ENCODE results near the gene NCS1. TPM values are rescaled to one million over a fixed set of nuclear protein-coding genes. Genes with fewer than 3 reads are reported as not detected.
A peak's percentile ranks its signal among the peaks of the same experiment; 100 is the strongest.

NCS1 gene
- total and polyA plus RNA-seq, 2 of the 8 experiments (the other 6 are each of a cell fraction or from before 2014, with no cell fraction given) = 34.7 to 47.6 TPM

DNA sequence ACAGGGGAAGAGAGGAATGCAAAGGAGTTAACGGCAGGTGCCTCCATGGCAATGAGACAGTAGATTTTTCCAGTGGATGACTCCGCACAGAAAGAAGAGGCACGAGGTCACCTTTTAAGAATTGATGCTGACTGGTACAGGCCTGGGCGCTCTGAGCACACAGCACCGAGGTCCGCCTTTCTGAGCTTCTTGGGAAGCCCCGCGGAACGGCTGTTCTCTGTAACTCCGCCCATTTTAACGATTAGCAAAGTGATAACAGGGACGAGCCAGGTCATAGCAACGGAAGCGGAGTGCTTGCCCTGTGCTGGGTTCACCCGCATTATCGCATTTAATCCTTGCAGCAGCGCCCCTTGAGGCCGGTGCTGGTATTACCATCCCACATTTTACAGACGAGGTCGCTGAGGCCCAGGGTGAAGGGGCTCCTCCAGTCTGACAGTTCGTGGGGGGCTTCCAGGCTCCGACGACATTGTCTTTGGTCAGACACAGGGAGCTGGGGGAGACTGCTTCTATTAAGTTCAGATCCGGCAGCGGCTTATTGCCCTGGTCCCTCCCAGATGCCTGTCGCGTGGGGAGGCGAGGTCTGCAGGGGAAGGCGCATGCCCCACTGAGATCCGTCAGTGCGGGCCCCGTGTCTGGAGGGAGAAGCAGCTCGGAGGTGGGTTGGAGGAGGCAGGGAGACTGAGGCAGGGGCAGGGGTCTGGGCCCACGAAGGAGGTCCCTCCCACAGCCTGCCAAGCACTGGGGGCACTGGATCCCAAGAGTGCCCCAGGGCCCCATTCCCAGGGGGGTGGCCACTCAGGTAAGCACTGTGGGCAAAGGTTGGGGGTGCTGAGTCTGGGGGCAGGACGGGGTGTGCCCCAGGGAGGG is 71.0 kb downstream of the NCS1 start:
- no peak overlapping the region for H3K14ac ChIP-seq (ENCODE audit: insufficient read length)
- no peak overlapping the region for H3K27ac ChIP-seq (ENCODE audit: low read depth, low read length)
- H3K9ac ChIP-seq (replicated peaks in 1 of 4; ENCODE audit: extremely low read depth in 1 of 4, low read depth in 3 of 4, low read length in 3 of 4) = no peak overlapping the region; a peak in 1 of 7 replicates
- H3K4me2 ChIP-seq (ENCODE audit: insufficient read depth in 1 of 2, low read depth in 2 of 2, low read length in 2 of 2) = peak overlapping the region; percentile 1 to 59; a peak in 2 of 4 replicates
- no peaks in the 10 kb centered on the region for H3K79me2 ChIP-seq (ENCODE audit: control insufficient read depth in 1 of 2, insufficient read depth in 2 of 2, low read length in 2 of 2)
- no peaks in the 10 kb centered on the region for H4K20me1 ChIP-seq (replicated peaks in 1 of 2; ENCODE audit: control insufficient read depth in 1 of 2, insufficient read depth in 2 of 2, low read length in 2 of 2)
- FAIRE-seq (peak; percentile 57), DNase-seq (ENCODE audit: low read depth in 1 of 2, low spot score in 2 of 2) (peak in 1 of 2 experiments; percentile 98)
- H2BK20ac ChIP-seq (ENCODE audit: low read length) = peak overlapping the region; percentile 27; the same call in 1 of the 2 replicates
- H4K91ac ChIP-seq (replicated peaks; ENCODE audit: insufficient read length, low read length) = no peak overlapping the region
- no peak overlapping the region for H2BK5ac ChIP-seq (ENCODE audit: low read depth, low read length)
- no peak overlapping the region; the same call in 1 of the 2 replicates for H4K8ac ChIP-seq (ENCODE audit: extremely low read depth, insufficient read depth, low read length)
- no peaks in the 10 kb centered on the region for H3K36me3 ChIP-seq (ENCODE audit: control insufficient read depth in 2 of 4, insufficient read depth in 4 of 4, low read length in 3 of 4)
- H3K9me3 ChIP-seq (ENCODE audit: insufficient read depth in 2 of 2, low read depth in 1 of 2, low read length in 1 of 2) = no peaks in the 10 kb centered on the region
- POLR2A ChIA-PET (ENCODE audit: partially characterized antibody) = no interaction called here
- H2BK15ac ChIP-seq (ENCODE audit: low read length) = peak overlapping the region; percentile 50; the same call in 1 of the 2 replicates
- CTCF ChIA-PET (ENCODE audit: partially characterized antibody) = interaction anchor here (0.6 to 10.0 kb wide), 57 partner anchors 9 to 1416 kb away, joined by 3 to 63 read pairs (median 4); no protein-coding TSS in a partner anchor
- WGBS, 2 experiments (ENCODE audit: extremely low coverage in 1 of 2, insufficient coverage in 1 of 2, insufficient read length in 1 of 2, insufficient replicate concordance in 2 of 2, low coverage in 1 of 2, low lambda C conversion rate in 2 of 2, missing lambda C conversion rate in 1 of 2) = 34% methylated on average over 33 of the region's 35 CpGs; no CpG with 5 or more reads in 1 of the 2 experiments
- 0 out of 2 replicates have a peak overlapping the region, but pooled peaks have one; percentile 10 for H2BK12ac ChIP-seq (ENCODE audit: low read depth, low read length)
- H3K4me3 ChIP-seq (ENCODE audit: extremely low read depth in 1 of 4, insufficient read depth in 2 of 4, low read depth in 3 of 4, low read length in 4 of 4) = peak overlapping the region in 1 of 4 experiments; percentile 27; a peak in 3 of 8 replicates
- no peak overlapping the region for H4K5ac ChIP-seq (ENCODE audit: insufficient read length, low read depth, low read length)
- H3K18ac ChIP-seq (ENCODE audit: extremely low read depth, low read length) = no peak overlapping the region
- no peak overlapping the region for H2BK120ac ChIP-seq (replicated peaks; ENCODE audit: low read depth, low read length)
- no peak overlapping the region for H3K4ac ChIP-seq (replicated peaks; ENCODE audit: insufficient read length, low read depth, low read length)
- H3K79me1 ChIP-seq (ENCODE audit: low read depth, low read length) = no peaks in the 10 kb centered on the region
- H3K56ac ChIP-seq (replicated peaks; ENCODE audit: insufficient read length, low read depth, low read length) = no peak overlapping the region
- H3K27me3 ChIP-seq (replicated peaks in 1 of 4; ENCODE audit: control insufficient read depth in 3 of 4, extremely low read depth in 1 of 4, insufficient read depth in 3 of 4, low read length in 3 of 4) = peaks cover 0 to 4% (median 0%) of the 10 kb centered on the region in 4 experiments; a peak in 2 of 7 replicates
- peak overlapping the region; percentile 100 for H2AFZ ChIP-seq (ENCODE audit: low read length)
- no peaks in the 10 kb centered on the region; the same call in 1 of the 2 replicates for H3K23me2 ChIP-seq (ENCODE audit: low read depth, low read length)
- peaks cover 0 to 9% (median 3%) of the 10 kb centered on the region in 4 experiments; a peak in 4 of 7 replicates for H3K4me1 ChIP-seq (replicated peaks in 1 of 4; ENCODE audit: control insufficient read depth in 3 of 4, insufficient read depth in 4 of 4, low read length in 3 of 4)
- no peak overlapping the region for H2AK5ac ChIP-seq (ENCODE audit: low read depth, low read length)
- no peak overlapping the region for H3K23ac ChIP-seq (ENCODE audit: insufficient read length)
- peak; percentile 62 to 75 for TF ChIP-seq RAD21 (IDR thresholded peaks at IDR 0.05 in 1 of 2, conservative IDR thresholded peaks at IDR 0.05 in 1 of 2; ENCODE audit: low read depth in 2 of 2, low read length in 2 of 2)
- TF ChIP-seq, protein P1, sequence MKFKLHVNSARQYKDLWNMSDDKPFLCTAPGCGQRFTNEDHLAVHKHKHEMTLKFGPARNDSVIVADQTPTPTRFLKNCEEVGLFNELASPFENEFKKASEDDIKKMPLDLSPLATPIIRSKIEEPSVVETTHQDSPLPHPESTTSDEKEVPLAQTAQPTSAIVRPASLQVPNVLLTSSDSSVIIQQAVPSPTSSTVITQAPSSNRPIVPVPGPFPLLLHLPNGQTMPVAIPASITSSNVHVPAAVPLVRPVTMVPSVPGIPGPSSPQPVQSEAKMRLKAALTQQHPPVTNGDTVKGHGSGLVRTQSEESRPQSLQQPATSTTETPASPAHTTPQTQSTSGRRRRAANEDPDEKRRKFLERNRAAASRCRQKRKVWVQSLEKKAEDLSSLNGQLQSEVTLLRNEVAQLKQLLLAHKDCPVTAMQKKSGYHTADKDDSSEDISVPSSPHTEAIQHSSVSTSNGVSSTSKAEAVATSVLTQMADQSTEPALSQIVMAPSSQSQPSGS (IDR thresholded peaks at IDR 0.05; ENCODE audit: low read length) = 0 out of 2 replicates have a peak, but pooled peaks have one; percentile 58
- peak; percentile 26 for TF ChIP-seq ASH2L (IDR thresholded peaks at IDR 0.05; ENCODE audit: low read length)
- no peak for TF ChIP-seq TBP (IDR thresholded peaks at IDR 0.05; ENCODE audit: low read depth, low read length)
- TF ChIP-seq BRCA1 (IDR thresholded peaks at IDR 0.05; ENCODE audit: low read depth, low read length) = no peak
- TF ChIP-seq RFX5 (IDR thresholded peaks at IDR 0.05; ENCODE audit: borderline replicate concordance, low read depth, low read length) = no peak
- TF ChIP-seq RBBP5 (IDR thresholded peaks at IDR 0.05; ENCODE audit: borderline replicate concordance, low read depth, low read length) = no peak
- no peak for TF ChIP-seq RXRA (IDR thresholded peaks at IDR 0.05; ENCODE audit: insufficient read depth, low read depth, low read length)
- TF ChIP-seq GTF2F1 (IDR thresholded peaks at IDR 0.05; ENCODE audit: borderline replicate concordance, low read depth, low read length) = no peak

Data from H1 (cell line).